Measurements from ENCODE around the gene KDM2B.

Gene KDM2B

DNA sequence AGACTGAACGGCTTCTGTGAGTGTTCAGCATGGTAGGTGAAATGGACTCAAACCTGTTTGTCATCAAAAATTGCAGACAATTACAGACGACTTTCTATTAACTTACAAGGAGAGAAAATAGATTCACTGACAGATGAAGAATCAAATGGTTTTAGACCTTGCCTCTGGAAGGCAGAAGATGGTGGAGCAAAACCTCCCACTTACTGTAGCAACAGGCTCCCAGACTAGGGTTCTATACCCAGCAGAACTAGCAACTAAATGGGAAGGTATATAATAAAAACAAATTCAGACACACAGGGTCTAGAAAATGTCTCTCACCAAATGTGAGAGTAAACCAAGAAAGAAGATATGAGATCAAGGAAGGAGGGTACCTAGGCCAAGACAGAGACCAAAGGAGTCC lies 144.1 kb downstream of the KDM2B start:
- no peaks in the 10 kb centered on the region for H3K4me1 ChIP-seq (ENCODE audit: low read length)
- no peaks in the 10 kb centered on the region for H3K27me3 ChIP-seq (replicated peaks; ENCODE audit: insufficient read depth, low read length)
- no peaks in the 10 kb centered on the region for H4K20me1 ChIP-seq (ENCODE audit: insufficient read depth, low read length)
- DNase-seq, result no peak
- no peak overlapping the region for H3K27ac ChIP-seq (ENCODE audit: low read length)
- no peak overlapping the region for H3K9ac ChIP-seq (ENCODE audit: low read length)
- no peak overlapping the region for H3K4me3 ChIP-seq (ENCODE audit: low read length)
- no peak overlapping the region for H3K4me2 ChIP-seq (ENCODE audit: low read depth, low read length)
- H2AFZ ChIP-seq (ENCODE audit: low read length), result no peak overlapping the region
- TF ChIP-seq EZH2 (optimal IDR thresholded peaks at IDR 0.05; ENCODE audit: low read depth, low read length) (no peak), EZH2phosphoT487 (IDR thresholded peaks at IDR 0.05; ENCODE audit: low read length) (no peak)
- TF ChIP-seq, protein P1, sequence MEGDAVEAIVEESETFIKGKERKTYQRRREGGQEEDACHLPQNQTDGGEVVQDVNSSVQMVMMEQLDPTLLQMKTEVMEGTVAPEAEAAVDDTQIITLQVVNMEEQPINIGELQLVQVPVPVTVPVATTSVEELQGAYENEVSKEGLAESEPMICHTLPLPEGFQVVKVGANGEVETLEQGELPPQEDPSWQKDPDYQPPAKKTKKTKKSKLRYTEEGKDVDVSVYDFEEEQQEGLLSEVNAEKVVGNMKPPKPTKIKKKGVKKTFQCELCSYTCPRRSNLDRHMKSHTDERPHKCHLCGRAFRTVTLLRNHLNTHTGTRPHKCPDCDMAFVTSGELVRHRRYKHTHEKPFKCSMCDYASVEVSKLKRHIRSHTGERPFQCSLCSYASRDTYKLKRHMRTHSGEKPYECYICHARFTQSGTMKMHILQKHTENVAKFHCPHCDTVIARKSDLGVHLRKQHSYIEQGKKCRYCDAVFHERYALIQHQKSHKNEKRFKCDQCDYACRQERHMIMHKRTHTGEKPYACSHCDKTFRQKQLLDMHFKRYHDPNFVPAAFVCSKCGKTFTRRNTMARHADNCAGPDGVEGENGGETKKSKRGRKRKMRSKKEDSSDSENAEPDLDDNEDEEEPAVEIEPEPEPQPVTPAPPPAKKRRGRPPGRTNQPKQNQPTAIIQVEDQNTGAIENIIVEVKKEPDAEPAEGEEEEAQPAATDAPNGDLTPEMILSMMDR (IDR thresholded peaks at IDR 0.05; ENCODE audit: low read length), result no peak
- no peaks in the 10 kb centered on the region for H3K9me2 ChIP-seq (replicated peaks; ENCODE audit: insufficient read depth, low read length)
- no peaks in the 10 kb centered on the region for H3K9me3 ChIP-seq (replicated peaks; ENCODE audit: insufficient read depth, low read length)
- H3F3A ChIP-seq (ENCODE audit: insufficient read depth, low read length), result no peaks in the 10 kb centered on the region
- H3K36me3 ChIP-seq (replicated peaks; ENCODE audit: insufficient read depth, low read length), result no peaks in the 10 kb centered on the region
- H3K79me2 ChIP-seq (ENCODE audit: low read length), result no peaks in the 10 kb centered on the region

DNA sequence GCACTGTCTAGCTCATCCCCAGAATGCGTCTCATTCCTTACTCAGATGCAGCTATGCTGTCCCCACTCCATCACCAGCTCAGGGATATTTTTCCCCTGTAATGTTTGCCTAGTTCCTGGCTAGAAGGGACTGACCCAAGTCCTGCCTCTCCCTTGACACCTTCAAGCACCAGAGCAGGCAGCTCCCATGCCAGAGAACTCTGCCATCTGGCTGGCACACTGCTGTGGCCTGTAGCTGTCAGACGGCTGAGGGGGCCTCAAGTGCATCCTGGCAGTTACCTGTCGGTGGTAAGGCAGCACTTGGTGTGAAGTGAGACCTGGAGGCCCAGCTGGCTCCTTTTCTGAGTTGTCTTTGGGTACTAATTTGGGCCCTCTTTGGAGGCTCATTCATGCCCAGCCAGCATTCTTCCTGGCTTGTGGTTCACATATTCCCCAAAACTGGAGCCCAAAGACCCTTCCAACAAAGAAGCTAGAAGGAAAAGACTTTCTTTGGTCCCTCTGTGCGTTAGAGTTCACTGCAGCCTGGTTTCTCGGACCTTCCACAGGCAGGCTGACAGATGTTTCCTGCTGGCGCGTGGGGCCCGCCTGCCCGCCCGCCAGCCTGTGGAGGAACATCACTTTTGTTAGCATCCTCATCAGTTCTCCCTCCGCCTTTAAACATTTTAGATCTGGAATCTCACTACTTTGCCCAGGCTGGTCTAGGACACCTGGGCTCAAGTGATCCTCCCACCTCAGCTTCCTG lies 147.9 kb downstream of the KDM2B start:
- H3K27me3 ChIP-seq (replicated peaks; ENCODE audit: insufficient read depth, low read length), result no peaks in the 10 kb centered on the region
- no peak overlapping the region for H3K4me2 ChIP-seq (ENCODE audit: low read depth, low read length)
- H2AFZ ChIP-seq (ENCODE audit: low read length), result no peak overlapping the region
- H3K9me3 ChIP-seq (replicated peaks; ENCODE audit: insufficient read depth, low read length), result no peaks in the 10 kb centered on the region
- TF ChIP-seq, protein P1 (IDR thresholded peaks at IDR 0.05; ENCODE audit: low read length), result no peak
- TF ChIP-seq EZH2phosphoT487 (IDR thresholded peaks at IDR 0.05; ENCODE audit: low read length) (no peak), EZH2 (optimal IDR thresholded peaks at IDR 0.05; ENCODE audit: low read depth, low read length) (no peak)
- no peaks in the 10 kb centered on the region for H3K4me1 ChIP-seq (ENCODE audit: low read length)
- no peaks in the 10 kb centered on the region for H3K9me2 ChIP-seq (replicated peaks; ENCODE audit: insufficient read depth, low read length)
- H3K27ac ChIP-seq (ENCODE audit: low read length), result no peak overlapping the region
- H3F3A ChIP-seq (ENCODE audit: insufficient read depth, low read length), result no peaks in the 10 kb centered on the region
- H4K20me1 ChIP-seq (ENCODE audit: insufficient read depth, low read length), result no peaks in the 10 kb centered on the region
- no peaks in the 10 kb centered on the region for H3K36me3 ChIP-seq (replicated peaks; ENCODE audit: insufficient read depth, low read length)
- H3K79me2 ChIP-seq (ENCODE audit: low read length), result no peaks in the 10 kb centered on the region
- H3K4me3 ChIP-seq (ENCODE audit: low read length), result no peak overlapping the region
- DNase-seq, result no peak
- no peak overlapping the region for H3K9ac ChIP-seq (ENCODE audit: low read length)

DNA sequence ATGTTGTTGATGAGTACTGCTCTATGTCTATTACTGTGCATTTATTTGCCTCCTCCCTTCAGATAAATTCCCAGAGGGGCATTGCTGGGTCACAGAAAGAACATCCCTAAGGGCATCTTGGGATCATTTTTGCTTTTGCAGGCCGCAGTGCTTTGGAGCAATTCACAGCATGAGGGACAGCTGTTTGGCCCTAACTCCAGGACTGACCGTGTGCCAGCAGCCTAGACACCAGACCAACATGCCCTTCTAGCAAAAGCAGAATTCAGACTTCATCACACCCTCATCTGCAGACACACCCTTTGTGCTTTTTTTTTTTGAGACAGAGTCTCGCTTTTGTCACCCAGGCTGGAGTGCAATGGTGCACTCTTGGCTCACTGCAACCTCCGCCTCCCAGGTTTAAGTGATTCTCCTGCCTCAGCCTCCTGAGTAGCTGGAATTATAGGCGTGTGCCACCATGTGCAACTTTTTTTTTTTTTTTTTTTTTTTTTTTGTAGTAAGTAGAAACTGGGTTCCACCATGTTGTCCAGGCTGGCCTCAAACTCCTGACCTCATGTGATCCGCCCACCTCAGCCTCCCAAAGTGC lies 149.9 kb downstream of the KDM2B start:
- no peaks in the 10 kb centered on the region for H3K4me1 ChIP-seq (ENCODE audit: low read length)
- H3K27me3 ChIP-seq (replicated peaks; ENCODE audit: insufficient read depth, low read length), result no peaks in the 10 kb centered on the region
- H3K36me3 ChIP-seq (replicated peaks; ENCODE audit: insufficient read depth, low read length), result no peaks in the 10 kb centered on the region

More for the DNA sequence above, 149.9 kb downstream of the KDM2B start:
- TF ChIP-seq EZH2phosphoT487 (IDR thresholded peaks at IDR 0.05; ENCODE audit: low read length), result no peak
- TF ChIP-seq, protein P1 (IDR thresholded peaks at IDR 0.05; ENCODE audit: low read length), result no peak
- TF ChIP-seq EZH2 (optimal IDR thresholded peaks at IDR 0.05; ENCODE audit: low read depth, low read length), result no peak
- Histone ChIP-seq H3K4me2 (ENCODE audit: low read depth, low read length) (no peak overlapping the region), H3K79me2 (ENCODE audit: low read length) (no peaks in the 10 kb centered on the region), H3K4me3 (ENCODE audit: low read length) (no peak overlapping the region), H2AFZ (ENCODE audit: low read length) (no peak overlapping the region), H3K9me2 (replicated peaks; ENCODE audit: insufficient read depth, low read length) (no peaks in the 10 kb centered on the region), H3K27ac (ENCODE audit: low read length) (no peak overlapping the region), H4K20me1 (ENCODE audit: insufficient read depth, low read length) (no peaks in the 10 kb centered on the region), H3K9me3 (replicated peaks; ENCODE audit: insufficient read depth, low read length) (no peaks in the 10 kb centered on the region), H3K9ac (ENCODE audit: low read length) (no peak overlapping the region), H3F3A (ENCODE audit: insufficient read depth, low read length) (no peaks in the 10 kb centered on the region)
- DNase-seq, result no peak

Data from MM.1S (cell line).